GM21367 (cell line): ENCODE data around the gene VPS13A.

Experiments used
- ATAC-seq: cut with Tn5 transposase; IDR thresholded peaks from one replicate; pipeline ENCODE4 v1.9.1; 2021; ENCODE audit not compliant: unreplicated experiment

The VPS13A gene

DNA sequence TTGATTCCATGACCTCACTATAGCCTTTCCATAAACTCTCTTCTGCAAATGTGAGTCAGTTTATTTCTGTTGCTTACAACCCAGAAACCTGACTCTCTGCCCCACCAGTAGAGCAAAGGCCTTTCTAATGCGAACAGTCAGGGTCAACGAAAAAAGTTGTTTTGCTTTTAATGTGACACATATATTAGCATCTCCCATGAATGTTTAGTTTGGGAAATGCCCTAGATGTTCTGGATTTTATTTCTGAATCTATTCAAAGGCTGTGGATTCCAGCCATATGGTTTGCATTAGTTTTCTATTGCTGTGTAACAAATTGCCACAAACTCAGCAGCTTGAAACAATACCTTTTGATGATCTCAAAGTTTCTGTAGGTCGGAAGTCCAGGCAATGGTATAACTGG, 277.3 kb downstream of the VPS13A start:
- no peak for ATAC-seq

DNA sequence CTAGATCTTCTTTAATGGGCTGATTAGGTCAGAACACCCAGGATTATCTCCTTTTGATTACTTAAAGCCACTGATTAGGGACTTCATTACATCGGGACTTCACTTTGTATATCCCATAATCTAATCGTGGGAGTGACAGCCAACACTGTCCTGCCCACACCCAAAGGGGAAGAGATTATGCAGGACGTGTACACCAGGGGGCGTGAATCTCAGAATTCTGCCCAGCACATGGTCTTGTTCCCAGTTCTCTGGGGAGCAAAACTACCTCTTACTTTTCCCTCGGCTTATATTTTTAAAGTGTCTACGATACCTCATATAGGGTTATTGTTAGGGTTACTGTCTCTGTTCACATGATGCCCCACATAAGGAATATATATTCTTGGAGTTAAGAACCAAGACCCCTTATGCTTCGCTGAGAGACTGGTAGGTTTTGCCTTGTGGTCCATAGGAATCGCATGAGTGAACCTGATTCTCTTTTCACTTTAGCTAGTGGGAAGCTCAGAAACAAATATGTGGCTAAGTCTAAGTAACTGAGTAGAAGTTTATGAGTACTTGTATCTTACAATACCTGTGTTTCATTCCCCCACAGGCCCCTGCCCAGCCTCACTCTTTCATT, 278.1 kb downstream of the VPS13A start:
- peak; percentile 40 for ATAC-seq

DNA sequence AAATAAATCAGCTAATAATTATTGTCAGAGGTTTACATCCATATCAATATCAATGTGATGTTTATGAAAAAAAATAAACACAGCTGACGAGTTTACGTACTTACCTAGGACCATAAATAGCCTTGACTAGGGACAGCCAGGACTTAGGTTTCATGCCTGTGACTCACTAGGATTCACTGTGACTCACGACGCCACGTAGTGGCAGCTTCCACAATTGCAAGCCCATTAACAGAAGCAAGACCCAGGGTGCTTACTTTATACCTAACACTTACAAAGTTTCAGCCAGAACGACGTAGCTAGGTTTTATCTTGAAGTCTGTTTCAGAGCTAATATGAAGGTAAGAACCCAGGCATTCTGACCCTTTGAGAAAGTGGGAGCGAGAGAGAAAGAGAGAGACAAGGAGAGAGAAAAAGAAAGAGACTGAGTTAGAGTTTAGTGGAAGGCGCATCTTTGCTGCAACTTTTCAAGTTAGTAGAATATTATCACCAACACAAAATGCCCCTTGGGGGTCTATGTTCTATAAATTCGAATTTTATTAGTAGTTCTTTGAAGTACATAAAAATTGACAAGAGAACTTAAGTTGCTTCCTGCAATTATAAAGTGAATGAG, 279.6 kb downstream of the VPS13A start:
- peak; percentile 79 for ATAC-seq

DNA sequence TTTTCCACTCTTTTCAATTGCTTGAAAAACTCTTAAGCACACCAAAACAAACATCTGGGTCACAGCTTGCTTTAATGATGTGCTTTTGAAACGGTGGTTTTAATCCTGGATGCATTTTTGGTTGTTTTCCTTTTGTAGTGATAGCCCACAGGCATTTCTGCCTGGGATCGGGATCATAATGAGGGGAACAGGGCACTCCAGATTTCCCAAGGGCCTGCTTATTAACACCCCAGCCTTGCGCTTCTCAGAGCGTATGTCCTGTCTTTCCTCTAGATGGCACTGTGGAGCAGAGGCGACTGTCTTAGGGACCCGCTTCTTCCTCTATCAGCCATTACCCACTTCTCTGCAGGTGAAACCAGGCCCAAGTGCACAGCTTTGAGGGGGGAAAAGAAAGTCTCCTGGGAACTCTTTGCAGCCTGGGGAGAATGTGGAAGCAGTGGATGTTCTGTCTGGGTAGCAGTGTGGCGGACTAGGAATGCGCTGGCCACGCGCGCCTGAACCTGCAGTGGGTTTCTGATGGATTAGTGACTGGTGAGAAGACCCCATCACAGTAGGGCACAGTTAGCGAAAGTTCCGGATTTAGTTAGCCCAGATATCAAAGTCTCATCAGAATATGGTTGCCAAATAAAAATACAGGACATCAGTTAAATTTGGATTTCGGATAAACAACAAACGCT, 280.7 kb downstream of the VPS13A start:
- peak; percentile 88 for ATAC-seq

DNA sequence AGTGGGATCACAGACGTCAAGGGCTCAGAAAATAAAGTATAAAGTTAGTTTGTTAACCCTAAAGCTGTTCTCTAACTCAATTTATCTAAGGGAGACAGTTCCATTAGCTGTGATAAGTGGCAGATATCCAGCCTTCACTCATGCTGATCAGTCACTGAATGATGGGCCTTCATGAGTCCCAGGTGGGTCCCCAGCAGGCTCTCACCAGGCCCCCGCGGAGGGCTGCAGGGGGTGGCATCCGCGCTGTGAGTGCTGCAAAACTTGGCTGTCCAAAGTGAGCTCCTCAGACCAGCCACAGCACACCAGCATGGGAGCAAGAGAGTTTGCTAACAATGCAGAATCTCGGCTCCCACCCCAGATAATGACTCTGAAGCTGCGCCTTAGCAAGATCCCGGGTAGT, 283.6 kb downstream of the VPS13A start:
- no peak for ATAC-seq

DNA sequence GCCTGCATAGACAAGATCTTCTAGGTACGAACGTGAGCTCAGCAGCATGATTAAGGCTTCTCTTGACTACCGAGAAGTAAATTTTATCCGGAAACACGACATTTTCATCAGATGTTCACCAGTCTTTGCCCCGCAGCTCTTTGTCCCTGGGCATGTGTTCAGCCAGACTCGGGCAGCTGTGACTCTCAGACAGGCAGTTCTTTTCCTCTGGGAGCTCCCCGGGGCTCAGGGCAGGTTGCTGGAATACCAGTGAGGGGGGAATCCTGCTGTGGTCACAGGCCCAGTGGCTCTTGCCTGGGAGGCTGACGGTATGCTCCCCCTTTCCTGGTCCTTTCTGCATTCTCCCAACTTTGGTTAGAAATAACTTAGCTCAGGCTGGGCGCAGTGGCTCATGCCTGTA, 284.7 kb downstream of the VPS13A start:
- no peak for ATAC-seq

DNA sequence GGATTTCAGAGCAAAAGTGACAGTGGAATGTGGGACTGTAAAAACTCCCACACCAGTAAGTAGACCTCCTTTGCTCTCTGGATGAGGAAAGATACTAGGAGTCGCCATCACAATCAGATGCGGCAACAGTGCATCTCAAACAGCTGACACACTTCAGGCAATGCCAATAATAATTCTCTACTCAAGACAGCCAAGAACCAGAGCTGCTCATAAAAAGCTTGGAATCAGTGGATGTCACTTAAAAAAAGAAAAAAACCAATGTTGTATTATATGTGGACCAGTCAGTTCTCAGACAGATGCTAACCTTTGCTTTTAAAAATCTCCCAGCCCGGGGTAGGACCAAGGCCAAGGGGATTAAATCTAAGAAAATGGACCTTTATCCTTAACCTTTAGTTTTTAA, 285.8 kb downstream of the VPS13A start:
- ATAC-seq: no peak

DNA sequence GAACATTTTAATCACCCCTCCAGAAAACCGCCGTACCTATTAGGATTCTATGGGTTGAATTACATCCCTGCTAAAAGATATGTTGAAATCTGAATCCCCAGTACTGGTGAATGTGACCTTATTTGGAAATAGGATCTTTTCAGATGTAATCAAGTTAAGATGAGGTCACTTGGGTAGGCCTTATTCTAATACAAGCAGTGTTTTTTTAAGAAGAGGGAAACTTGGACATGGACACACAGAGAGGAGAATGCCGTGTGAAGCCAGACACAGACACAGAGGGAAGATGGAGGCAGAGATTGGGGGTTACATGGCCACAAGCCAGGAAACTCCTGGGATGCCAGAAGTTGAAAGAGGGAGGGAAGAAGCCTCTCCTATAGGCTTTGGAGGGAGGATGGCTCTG, 287.3 kb downstream of the VPS13A start:
- no peak for ATAC-seq

DNA sequence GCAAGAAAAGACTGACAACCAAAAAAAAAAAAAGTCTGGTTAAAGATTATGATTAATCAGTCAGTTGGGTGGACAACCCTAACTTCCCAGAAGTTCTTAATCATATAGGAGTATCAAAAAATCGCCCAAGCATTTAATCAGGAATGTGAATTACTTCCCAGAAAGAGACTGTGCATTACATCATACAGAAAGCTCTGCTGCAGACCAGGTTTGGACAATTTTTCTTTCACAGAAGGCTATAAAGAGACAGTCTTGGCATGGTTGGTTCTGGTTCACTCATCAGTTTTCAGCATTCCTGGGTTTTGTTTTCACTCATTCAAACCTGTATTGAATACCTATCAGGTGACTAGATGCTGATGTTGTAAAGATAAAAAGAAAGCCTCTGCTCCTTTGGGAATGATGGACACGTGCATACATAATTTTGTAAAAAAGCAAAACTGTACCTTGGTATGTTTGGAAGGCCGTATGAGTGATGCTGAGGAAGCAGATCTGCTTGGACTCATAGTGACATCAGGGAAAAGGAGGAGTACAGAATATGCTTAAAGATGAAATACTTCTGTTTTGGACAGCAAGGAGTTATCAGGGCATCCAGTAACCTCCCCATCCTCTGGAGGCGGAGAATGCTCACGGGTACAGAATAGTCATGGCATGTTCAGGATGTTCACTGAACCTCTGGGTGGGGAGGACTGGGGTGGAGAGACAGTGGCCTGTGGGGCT, 292.3 kb downstream of the VPS13A start:
- no peak for ATAC-seq
